Brain microvascular endothelial cell (primary cell): ENCODE data around the gene ANK3.

Experiments used
- DNase-seq: peaks from one replicate; pipeline ENCODE4 v3.0.0-alpha.2; 2020
- H3K27ac ChIP-seq: fragments of 250-450 bp; sonication (Bioruptor Pico); 2 replicates; pipeline ENCODE4 v1.5.1; 2020; ENCODE audit warnings: mild to moderate bottlenecking, moderate library complexity
- H3K27me3 ChIP-seq: fragments of 250-450 bp; sonication (Bioruptor Pico); replicated peaks from 2 replicates; pipeline ENCODE4 v1.5.1; 2020; ENCODE audit warnings: mild to moderate bottlenecking
- H3K36me3 ChIP-seq: fragments of 250-450 bp; sonication (Bioruptor Pico); replicated peaks from 2 replicates; pipeline ENCODE4 v1.5.1; 2020; ENCODE audit warnings: mild to moderate bottlenecking
- H3K4me3 ChIP-seq: 2 replicates; pipeline ENCODE4 v1.5.1; 2011; ENCODE audit warnings: low read depth, mild to moderate bottlenecking, control low read depth, low read length, moderate library complexity
- CTCF ChIP-seq: IDR thresholded peaks from 2 replicates; pipeline ENCODE4 v1.5.1; 2011; ENCODE audit warnings: low read depth, mild to moderate bottlenecking, moderate library complexity, low read length, control low read depth, inconsistent platforms; ENCODE audit errors: missing control alignments
- in situ Hi-C: cut with HindIII; loops from 2 replicates; pipeline ENCODE4 v1.10.0; 2017; ENCODE audit warnings: low sequenced_read_pairs, low pct_ligation_motif_present

The ANK3 gene

GRCh38 chr10:60032723-60033122, 357.0 kb downstream of the ANK3 start:
- in situ Hi-C loops: no loop called here
- no peaks in the 10 kb centered on the region for H3K27me3 ChIP-seq
- H3K4me3 ChIP-seq: no peak overlapping the region
- peak; percentile 62 for DNase-seq
- no peaks in the 10 kb centered on the region for H3K36me3 ChIP-seq
- no peak overlapping the region for H3K27ac ChIP-seq
- TF ChIP-seq CTCF: peak; percentile 68

DNA sequence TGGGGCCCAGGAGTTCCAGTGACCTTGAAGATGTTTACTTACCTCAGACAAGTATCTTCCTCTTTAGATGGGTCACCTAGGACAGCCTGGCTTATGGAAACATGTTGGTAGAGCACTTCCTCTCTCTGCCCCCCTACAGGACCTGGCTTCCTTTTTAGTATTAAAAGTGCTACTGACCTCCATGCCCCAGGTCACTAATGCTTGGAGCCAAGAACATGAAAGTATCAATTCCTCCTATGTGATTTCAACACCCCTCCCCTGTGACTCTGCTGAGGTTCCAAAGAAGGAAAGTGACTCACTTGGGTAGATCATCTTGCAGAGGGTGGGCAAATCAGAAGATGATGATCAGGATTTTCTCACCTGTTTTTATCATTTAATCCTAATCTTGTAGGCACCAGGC, 358.0 kb downstream of the ANK3 start:
- in situ Hi-C loops: no loop called here
- Histone ChIP-seq H3K36me3 (no peaks in the 10 kb centered on the region), H3K4me3 (no peak overlapping the region), H3K27ac (no peak overlapping the region), H3K27me3 (no peaks in the 10 kb centered on the region)
- no peak for DNase-seq
- TF ChIP-seq CTCF: no peak

DNA sequence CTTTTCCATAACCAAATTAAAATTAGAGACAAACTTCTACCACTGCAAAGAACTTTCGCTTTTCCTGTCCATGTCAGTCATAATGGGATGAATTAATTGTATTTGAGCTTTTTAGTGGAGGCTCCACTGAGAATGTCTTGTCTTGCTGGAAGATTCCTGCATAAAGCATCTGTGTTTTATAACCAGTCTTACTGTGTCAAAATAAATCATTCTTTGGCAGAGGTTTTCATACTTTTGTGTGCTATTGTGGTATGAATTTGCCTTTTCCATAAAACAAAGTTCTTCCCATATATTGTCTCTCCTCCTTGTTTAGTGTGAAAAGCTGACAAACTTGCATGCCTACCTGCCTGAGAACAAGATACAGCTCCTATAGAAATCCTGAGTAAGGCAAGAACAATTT, 358.5 kb downstream of the ANK3 start:
- in situ Hi-C loops: no loop called here
- H3K27me3 ChIP-seq: no peaks in the 10 kb centered on the region
- no peaks in the 10 kb centered on the region for H3K36me3 ChIP-seq
- no peak overlapping the region for H3K27ac ChIP-seq
- no peak for TF ChIP-seq CTCF
- no peak overlapping the region for H3K4me3 ChIP-seq
- DNase-seq: no peak

- no peak for DNase-seq
- TF ChIP-seq CTCF: no peak
- Histone ChIP-seq H3K4me3 (no peak overlapping the region), H3K36me3 (no peaks in the 10 kb centered on the region), H3K27ac (no peak overlapping the region), H3K27me3 (no peaks in the 10 kb centered on the region)
- in situ Hi-C loops: no loop called here
Measured at GRCh38 chr10:60029475-60029874, 360.2 kb downstream of the ANK3 start.

DNA sequence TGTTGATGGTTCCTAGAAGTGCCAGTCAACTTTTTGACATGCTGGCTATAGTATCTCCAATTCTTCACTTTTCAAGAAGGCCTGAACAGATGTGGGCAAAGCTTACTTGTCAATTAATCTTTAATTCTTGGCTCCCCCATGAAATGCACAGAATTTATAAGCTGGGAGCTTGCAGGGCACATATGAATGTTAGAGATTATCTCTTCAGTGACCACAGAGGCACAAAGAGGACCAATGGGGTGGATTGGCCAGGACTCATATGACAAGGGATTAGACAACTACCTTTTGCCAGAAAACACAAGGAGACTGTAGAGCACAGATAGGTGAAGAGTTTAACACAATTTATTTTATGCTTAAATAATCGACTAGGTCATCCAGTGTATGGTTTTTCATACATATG, 361.6 kb downstream of the ANK3 start:
- H3K27ac ChIP-seq: no peak overlapping the region
- no peak for DNase-seq
- H3K27me3 ChIP-seq: no peaks in the 10 kb centered on the region
- in situ Hi-C loops: no loop called here
- TF ChIP-seq CTCF: no peak
- H3K36me3 ChIP-seq: no peaks in the 10 kb centered on the region
- H3K4me3 ChIP-seq: no peak overlapping the region

GRCh38 chr10:60025279-60025678, 364.4 kb downstream of the ANK3 start:
- in situ Hi-C loops: no loop called here
- Histone ChIP-seq H3K4me3 (no peak overlapping the region), H3K27me3 (no peaks in the 10 kb centered on the region), H3K36me3 (no peaks in the 10 kb centered on the region), H3K27ac (no peak overlapping the region)
- TF ChIP-seq CTCF: no peak
- no peak for DNase-seq
